ENCODE measurements around the gene FGF14. TPM values are rescaled to one million over a fixed set of nuclear protein-coding genes. Genes with fewer than 3 reads are reported as not detected.

FGF14 gene
- total RNA-seq, 1 donor from 2014 or later = 1.4 TPM

GRCh38 chr13:102354011-102354410 lies 47.8 kb downstream of the FGF14 start:
- no peak overlapping the region for H3K9ac ChIP-seq
- no peaks in the 10 kb centered on the region for H3K79me2 ChIP-seq (ENCODE audit: low read depth)
- no peaks in the 10 kb centered on the region for H3K9me3 ChIP-seq (ENCODE audit: low read depth)
- Mint-ChIP-seq H3K4me3 (no peak overlapping the region), H3K36me3 (no peaks in the 10 kb centered on the region), H3K4me1 (no peaks in the 10 kb centered on the region), H3K9me3 (no peaks in the 10 kb centered on the region), H3K27ac (no peak overlapping the region), H3K27me3 (ENCODE audit: insufficient read depth, low read depth) (peaks cover 4% of the 10 kb centered on the region)
- no peaks in the 10 kb centered on the region for H3F3A ChIP-seq (ENCODE audit: low read depth)
- H3K4me3 ChIP-seq = no peak overlapping the region
- H3K27me3 ChIP-seq = no peaks in the 10 kb centered on the region
- no peaks in the 10 kb centered on the region for H4K20me1 ChIP-seq (ENCODE audit: low read depth)
- no peak overlapping the region for H2AFZ ChIP-seq (replicated peaks)
- DNase-seq (ENCODE audit: low spot score) = no peak
- H3K36me3 ChIP-seq = no peaks in the 10 kb centered on the region
- no peak overlapping the region for H3K4me2 ChIP-seq
- TF ChIP-seq EZH2phosphoT487 (IDR thresholded peaks at IDR 0.05) (no peak), CTCF (IDR thresholded peaks at IDR 0.05) (no peak), EZH2 (IDR thresholded peaks at IDR 0.05) (no peak)
- no peaks in the 10 kb centered on the region for H3K4me1 ChIP-seq
- no peak overlapping the region for H3K27ac ChIP-seq

GRCh38 chr13:102351521-102351920 lies 50.3 kb downstream of the FGF14 start:
- Histone ChIP-seq H3K36me3 (no peaks in the 10 kb centered on the region), H3K9me3 (ENCODE audit: low read depth) (no peaks in the 10 kb centered on the region), H3K4me3 (no peak overlapping the region), H3K9ac (no peak overlapping the region), H2AFZ (replicated peaks) (no peak overlapping the region), H4K20me1 (ENCODE audit: low read depth) (no peaks in the 10 kb centered on the region), H3K4me2 (no peak overlapping the region), H3K79me2 (ENCODE audit: low read depth) (no peaks in the 10 kb centered on the region), H3K4me1 (no peaks in the 10 kb centered on the region), H3K27ac (no peak overlapping the region), H3K27me3 (no peaks in the 10 kb centered on the region), H3F3A (ENCODE audit: low read depth) (no peaks in the 10 kb centered on the region)
- no peaks in the 10 kb centered on the region for H3K9me3 Mint-ChIP-seq
- H3K4me1 Mint-ChIP-seq = no peaks in the 10 kb centered on the region
- DNase-seq (ENCODE audit: low spot score) = no peak
- H3K4me3 Mint-ChIP-seq = no peak overlapping the region
- TF ChIP-seq CTCF (IDR thresholded peaks at IDR 0.05) = no peak
- TF ChIP-seq EZH2phosphoT487 (IDR thresholded peaks at IDR 0.05) = no peak
- no peak for TF ChIP-seq EZH2 (IDR thresholded peaks at IDR 0.05)
- H3K27me3 Mint-ChIP-seq (ENCODE audit: insufficient read depth, low read depth) = peaks cover 5% of the 10 kb centered on the region
- H3K27ac Mint-ChIP-seq = no peak overlapping the region
- H3K36me3 Mint-ChIP-seq = no peaks in the 10 kb centered on the region

GRCh38 chr13:102347490-102347889 lies 54.4 kb downstream of the FGF14 start:
- Mint-ChIP-seq H3K4me3 (no peak overlapping the region), H3K27me3 (ENCODE audit: insufficient read depth, low read depth) (peaks cover 3% of the 10 kb centered on the region), H3K27ac (no peak overlapping the region), H3K4me1 (peaks cover 13% of the 10 kb centered on the region), H3K36me3 (no peaks in the 10 kb centered on the region), H3K9me3 (no peaks in the 10 kb centered on the region)
- Histone ChIP-seq H3K36me3 (no peaks in the 10 kb centered on the region), H3K27ac (no peak overlapping the region), H3K9me3 (ENCODE audit: low read depth) (no peaks in the 10 kb centered on the region), H4K20me1 (ENCODE audit: low read depth) (no peaks in the 10 kb centered on the region), H3K79me2 (ENCODE audit: low read depth) (no peaks in the 10 kb centered on the region), H2AFZ (replicated peaks) (no peak overlapping the region), H3K4me2 (no peak overlapping the region), H3K4me3 (no peak overlapping the region), H3K4me1 (peaks cover 13% of the 10 kb centered on the region), H3F3A (ENCODE audit: low read depth) (no peaks in the 10 kb centered on the region), H3K27me3 (no peaks in the 10 kb centered on the region), H3K9ac (no peak overlapping the region)
- no peak for DNase-seq (ENCODE audit: low spot score)
- TF ChIP-seq EZH2phosphoT487 (IDR thresholded peaks at IDR 0.05) = no peak
- no peak for TF ChIP-seq CTCF (IDR thresholded peaks at IDR 0.05)
- TF ChIP-seq EZH2 (IDR thresholded peaks at IDR 0.05) = no peak

All from neural progenitor cell (in vitro differentiated cells).